ENCODE measurements around the gene TMEM91.

The TMEM91 gene

DNA sequence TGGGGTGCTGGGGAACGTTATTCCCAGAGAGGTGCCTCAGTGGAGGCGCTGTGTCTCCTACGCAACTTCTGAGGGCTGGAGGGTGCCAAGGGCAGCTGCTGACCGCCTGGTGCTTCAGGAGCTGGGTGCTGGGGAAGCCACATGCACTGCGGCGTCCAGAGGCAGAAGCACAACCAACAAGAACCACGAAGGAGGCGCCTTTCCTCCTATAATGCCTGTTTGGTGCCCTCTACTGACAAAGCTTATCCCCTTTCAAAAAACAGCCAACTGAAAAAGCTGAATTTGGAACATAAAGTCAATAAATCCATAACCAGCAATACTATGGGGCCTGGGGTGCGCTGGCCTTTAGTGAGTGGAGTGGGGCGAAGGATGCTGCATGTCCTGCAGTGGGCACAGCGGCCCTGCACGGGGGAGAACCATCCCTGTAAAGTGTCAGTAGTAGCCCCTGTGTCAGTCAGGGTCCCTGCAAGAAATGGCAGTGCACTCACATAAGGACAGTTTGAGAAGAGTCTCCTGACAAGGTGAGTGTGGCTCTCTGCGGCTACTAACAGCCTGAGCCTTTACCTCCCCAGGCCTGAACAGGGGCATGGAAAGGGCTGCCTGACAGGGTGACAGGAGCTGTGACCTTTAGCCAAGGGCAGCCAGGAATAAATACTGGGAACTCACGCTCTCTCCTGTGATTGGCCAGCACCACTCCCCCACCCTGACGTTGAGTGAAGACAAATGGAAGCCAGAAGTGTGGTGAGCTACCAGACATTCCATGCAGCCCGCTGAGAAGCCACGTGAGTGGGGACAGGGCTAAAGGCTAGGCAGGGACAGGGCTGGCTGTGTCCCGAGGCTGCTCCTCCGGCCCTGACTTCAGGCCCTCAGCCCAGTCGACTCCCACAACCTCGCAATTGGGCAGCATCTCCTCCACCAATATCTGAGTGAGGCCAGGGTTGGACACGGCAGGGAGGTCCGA lies 55.4 kb downstream of the TMEM91 start:
- H3K27ac ChIP-seq: no peak overlapping the region
- TF ChIP-seq, protein P1, sequence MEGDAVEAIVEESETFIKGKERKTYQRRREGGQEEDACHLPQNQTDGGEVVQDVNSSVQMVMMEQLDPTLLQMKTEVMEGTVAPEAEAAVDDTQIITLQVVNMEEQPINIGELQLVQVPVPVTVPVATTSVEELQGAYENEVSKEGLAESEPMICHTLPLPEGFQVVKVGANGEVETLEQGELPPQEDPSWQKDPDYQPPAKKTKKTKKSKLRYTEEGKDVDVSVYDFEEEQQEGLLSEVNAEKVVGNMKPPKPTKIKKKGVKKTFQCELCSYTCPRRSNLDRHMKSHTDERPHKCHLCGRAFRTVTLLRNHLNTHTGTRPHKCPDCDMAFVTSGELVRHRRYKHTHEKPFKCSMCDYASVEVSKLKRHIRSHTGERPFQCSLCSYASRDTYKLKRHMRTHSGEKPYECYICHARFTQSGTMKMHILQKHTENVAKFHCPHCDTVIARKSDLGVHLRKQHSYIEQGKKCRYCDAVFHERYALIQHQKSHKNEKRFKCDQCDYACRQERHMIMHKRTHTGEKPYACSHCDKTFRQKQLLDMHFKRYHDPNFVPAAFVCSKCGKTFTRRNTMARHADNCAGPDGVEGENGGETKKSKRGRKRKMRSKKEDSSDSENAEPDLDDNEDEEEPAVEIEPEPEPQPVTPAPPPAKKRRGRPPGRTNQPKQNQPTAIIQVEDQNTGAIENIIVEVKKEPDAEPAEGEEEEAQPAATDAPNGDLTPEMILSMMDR (conservative IDR thresholded peaks at IDR 0.05): peak; percentile 1; the same call in 1 of the 2 replicates
- TF ChIP-seq ZFX (IDR thresholded peaks at IDR 0.05): no peak

DNA sequence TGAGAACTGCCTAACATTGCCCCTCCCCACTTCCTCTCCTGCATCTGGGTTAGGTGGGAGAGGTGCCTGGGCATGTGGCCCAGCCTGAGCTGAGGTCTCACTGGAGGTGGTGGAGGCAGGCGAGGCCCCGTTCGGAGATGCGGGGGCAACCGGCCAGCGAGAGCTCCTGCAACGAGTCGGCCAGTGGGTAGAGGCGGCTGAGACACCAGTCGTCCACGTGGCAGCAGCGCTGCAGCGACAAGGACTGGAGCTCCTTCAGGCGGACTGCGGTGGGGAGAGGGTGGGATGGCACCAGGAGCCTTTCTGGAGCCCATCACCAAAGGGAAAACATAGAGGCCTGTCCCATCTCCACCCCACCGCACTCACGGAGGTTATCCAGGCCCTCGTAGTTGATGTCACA lies 56.8 kb downstream of the TMEM91 start:
- no peak for TF ChIP-seq ZFX (IDR thresholded peaks at IDR 0.05)
- TF ChIP-seq, protein P1 (conservative IDR thresholded peaks at IDR 0.05): no peak
- H3K27ac ChIP-seq: no peak overlapping the region
